GM18951 (cell line): Measurements from ENCODE around the gene PFKP.

Experiments used
- POLR2A ChIP-seq: IDR thresholded peaks from 4 replicates; pipeline ENCODE4 v1.6.1; 2011; ENCODE audit warnings: mild to moderate bottlenecking; ENCODE audit not compliant: insufficient read length, insufficient read depth; ENCODE audit errors: extremely low read depth
- in situ Hi-C: fragments of 300-500 bp; cut with MboI; formaldehyde crosslinking; loops from one replicate; pipeline ENCODE4 v1.12.0; 2022; ENCODE audit warnings: low sequenced_read_pairs, mixed read lengths, inconsistent platforms; ENCODE audit not compliant: unreplicated experiment

Gene PFKP

DNA sequence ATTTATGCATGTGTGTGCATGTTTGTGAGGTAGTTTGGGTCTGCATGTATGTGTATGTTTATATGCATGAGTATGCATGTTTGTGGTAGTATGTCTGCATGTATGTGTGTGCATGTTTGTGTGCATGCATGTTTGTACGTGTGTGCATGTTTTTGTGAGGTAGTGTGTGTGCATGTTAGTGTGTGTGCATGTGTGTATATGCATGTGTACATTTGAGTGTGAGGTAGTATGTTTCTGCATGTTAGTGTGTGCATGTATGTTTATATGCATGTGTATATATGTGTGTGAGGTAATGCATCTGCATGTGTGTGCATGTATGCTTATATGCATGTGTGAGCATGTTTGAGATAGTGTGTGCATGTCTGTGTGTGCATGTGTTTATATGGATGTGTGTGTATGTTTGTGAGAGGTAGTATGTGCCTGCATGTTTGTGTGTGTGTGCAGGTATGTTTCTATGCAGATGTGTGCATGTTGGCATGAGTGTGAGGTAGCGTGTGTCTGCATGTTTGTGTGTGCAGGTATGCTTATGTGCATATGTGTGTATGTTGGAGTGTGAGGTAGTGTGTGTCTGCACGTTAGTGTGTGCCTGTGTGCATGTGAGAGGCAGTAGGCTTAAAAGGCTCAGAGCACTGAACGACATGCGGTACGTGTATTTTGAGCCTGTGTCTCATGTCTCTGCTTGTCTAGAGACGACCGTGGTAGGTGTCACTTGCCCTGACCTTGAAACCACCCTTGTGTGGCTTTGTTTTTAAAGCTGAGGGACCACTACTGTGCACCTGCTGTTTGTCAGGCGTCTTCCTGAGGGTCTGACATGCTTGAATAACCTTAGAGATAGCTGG lies 43.7 kb downstream of the PFKP start:
- in situ Hi-C loops: no loop called here
- no peak for TF ChIP-seq POLR2A

DNA sequence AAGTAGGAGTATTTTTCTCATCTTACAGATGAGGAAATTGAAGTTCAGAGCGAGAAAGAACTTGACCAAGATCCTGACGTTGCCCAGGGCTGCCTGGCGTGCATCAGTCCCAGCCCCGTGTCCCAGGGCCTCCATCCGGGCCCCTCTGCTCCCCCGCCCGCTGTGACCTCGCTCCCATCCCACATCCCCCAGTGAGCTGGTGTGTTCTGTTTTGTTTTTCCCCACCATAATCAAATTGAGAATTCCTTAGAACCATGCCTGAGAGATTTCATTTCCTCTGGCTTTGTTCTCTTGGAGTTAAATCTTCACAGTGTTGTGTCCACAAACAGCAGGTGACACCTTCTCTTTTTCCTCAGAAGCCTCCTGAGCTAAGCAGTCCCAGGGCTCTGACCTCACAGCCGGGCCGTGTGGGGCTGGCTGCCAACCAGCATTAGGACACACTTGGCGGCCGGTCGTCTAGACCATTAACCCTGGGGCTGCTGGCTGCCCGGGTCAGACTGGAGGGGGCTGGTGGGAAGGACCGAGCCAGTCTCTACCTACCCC lies 44.3 kb downstream of the PFKP start:
- in situ Hi-C loops: no loop called here

GRCh38 chr10:3113343-3113720 lies 46.0 kb downstream of the PFKP start:
- in situ Hi-C loops: no loop called here
- no peak for TF ChIP-seq POLR2A

More for the DNA sequence above, 44.3 kb downstream of the PFKP start:
- TF ChIP-seq POLR2A: no peak

- in situ Hi-C loops: no loop called here
- TF ChIP-seq POLR2A: no peak
Measured at GRCh38 chr10:3115685-3116084, 48.3 kb downstream of the PFKP start.

- TF ChIP-seq POLR2A: no peak
- in situ Hi-C loops: no loop called here
Measured at GRCh38 chr10:3116508-3117100, 49.3 kb downstream of the PFKP start.

DNA sequence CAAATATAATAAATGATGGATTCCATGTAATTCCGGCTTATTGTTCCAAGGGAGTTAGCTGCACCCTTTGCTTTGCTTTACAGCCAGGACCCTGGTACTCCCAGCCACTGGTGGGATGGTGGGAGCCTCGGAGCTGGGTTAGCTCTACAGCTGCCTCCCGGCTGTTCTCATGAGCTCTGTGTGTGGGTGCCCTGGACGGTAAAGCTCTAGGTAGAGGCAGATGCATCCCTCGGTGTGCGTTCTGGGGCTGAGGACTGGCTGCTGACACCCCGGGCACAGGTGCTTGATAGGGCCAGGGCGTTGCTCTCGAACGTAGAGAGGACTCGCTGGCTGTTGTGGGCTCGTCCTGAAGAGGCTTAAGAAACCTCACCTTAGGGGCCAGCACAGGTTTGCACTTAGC lies 50.1 kb downstream of the PFKP start:
- no peak for TF ChIP-seq POLR2A
- in situ Hi-C loops: no loop called here

DNA sequence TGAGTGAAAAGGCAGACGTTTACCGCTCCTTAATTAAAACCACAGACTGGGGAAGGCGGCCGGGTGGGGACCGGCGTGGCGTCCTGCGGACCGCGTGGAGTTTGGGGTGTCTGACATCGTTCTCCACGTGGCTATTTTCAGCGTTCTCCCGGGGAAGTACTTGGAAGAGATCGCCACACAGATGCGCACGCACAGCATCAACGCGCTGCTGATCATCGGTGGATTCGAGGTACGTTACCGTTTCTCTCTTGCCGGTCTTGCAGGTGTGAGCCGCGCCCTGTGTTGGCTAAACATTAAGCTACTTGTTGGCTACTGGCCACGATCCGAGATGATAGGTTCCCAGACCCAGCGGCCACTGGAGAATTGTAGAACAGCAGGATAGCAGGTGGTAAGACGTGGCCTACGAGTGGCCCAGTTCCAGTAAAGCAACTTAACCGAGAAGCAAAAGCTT lies 51.3 kb downstream of the PFKP start:
- TF ChIP-seq POLR2A: no peak
- in situ Hi-C loops: no loop called here

DNA sequence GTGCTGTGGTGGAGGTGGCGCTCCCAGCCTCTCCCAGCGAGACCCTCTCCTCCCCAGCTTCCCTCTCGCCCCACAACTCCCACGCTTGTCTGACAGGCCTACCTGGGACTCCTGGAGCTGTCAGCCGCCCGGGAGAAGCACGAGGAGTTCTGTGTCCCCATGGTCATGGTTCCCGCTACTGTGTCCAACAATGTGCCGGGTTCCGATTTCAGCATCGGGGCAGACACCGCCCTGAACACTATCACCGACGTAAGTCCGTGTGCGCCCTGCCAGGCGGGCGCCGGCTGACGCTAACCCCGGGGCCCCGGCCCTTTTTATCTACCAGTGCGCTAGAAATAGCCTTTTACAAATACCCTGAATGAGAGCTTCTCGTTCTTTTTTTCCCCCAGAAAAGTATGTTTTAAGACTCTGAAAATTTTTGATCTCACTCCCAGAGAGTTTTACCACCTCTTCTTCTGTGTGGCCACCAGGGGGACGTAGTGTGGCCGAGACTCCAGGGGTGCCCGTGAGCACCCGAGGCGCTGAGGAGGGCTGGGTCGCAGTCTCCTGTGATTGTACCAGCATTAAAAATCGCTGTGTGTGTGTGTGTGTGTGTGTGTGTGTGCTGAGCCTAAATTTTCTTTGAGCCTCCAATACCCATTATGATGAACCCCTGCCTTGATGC lies 52.6 kb downstream of the PFKP start:
- in situ Hi-C loops: no loop called here
- no peak for TF ChIP-seq POLR2A

DNA sequence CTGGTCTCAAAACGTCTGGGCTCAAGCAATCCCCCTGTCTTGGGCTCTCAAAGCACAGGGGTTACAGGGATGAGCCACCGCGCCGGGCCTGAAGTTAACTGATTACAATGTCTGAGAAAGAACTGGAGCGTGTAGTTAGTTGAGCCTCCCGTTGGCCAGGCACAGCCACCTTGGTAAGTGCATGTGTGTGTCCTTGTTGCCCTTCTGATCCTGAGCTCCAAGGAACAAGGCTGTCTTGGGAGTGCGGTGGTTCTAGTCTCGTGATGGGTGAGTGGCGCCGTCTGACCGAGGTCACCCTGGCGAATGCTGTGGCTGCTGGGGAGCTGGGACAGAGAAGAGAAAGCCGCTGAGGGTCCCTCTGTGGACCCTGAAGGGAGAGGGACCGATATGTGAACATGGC lies 54.7 kb downstream of the PFKP start:
- TF ChIP-seq POLR2A: no peak

GRCh38 chr10:3122486-3123205 lies 55.3 kb downstream of the PFKP start:
- TF ChIP-seq POLR2A: no peak
- in situ Hi-C loops: no loop called here

More for the DNA sequence above, 54.7 kb downstream of the PFKP start:
- in situ Hi-C loops: no loop called here

DNA sequence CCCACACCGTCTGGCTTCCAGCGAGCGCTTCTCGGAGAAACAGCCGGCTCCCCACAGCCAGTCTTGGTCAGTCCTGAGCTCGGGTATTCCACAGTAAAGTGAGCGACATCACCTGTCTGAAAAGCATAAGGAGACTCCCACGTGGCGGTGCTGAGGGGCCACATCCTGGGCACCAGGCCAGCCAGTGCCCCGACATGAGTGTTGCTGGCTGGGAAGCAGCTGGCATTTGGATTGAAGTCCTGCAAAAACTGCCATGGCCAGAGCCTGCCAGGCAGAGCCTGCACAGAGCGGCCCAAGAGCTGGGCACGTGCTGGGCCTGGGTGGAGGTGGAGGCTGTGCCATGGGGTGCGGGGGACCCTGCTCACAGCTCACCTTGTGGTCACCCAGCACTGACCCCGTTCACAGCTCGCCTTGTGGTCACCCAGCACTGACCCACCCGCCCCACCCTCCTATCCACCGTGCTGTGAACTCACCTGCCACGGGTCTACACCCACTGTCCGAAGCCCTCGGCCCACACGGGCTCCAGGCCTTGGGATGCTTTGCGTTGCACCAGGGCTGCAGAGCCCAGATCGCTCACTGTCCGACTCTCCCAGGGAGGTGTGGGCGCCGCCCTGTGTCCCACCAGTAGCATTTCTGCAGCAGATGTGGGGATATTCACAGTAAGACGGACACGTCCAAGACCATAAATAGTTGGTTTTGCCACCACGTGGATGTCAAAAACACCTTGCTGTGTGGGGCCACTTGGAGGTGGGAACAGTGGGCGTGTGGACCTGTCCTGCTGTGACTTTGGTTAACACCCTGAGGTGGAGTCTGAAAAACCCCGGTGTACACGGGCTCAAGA lies 56.4 kb downstream of the PFKP start:
- in situ Hi-C loops: no loop called here
- no peak for TF ChIP-seq POLR2A

GRCh38 chr10:3124412-3125175 lies 57.2 kb downstream of the PFKP start:
- no peak for TF ChIP-seq POLR2A
- in situ Hi-C loops: no loop called here
